ENCODE data around the gene TGFBR3.

The TGFBR3 gene

DNA sequence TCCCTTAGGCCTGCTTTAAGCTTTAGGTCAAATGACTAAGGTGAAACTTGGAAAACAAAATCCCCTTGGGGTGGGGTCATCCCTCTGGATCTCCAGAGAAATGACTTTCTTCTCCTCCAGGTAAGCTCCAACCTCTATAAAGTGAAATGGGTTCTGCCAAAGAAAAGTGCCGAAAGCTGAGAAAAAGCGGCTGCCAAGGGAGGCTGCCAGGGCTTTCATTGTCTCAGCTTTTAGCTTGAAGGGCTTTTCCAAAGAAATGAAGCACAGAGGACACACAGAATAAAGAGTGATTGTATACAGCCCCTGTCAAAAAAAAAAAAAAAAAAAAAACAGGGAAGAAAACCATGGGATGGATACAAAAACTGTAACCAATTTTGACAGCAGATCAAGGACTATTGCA lies 126.9 kb downstream of the TGFBR3 start:
- no peak for DNase-seq (ENCODE audit: low read depth in 3 of 3)

DNA sequence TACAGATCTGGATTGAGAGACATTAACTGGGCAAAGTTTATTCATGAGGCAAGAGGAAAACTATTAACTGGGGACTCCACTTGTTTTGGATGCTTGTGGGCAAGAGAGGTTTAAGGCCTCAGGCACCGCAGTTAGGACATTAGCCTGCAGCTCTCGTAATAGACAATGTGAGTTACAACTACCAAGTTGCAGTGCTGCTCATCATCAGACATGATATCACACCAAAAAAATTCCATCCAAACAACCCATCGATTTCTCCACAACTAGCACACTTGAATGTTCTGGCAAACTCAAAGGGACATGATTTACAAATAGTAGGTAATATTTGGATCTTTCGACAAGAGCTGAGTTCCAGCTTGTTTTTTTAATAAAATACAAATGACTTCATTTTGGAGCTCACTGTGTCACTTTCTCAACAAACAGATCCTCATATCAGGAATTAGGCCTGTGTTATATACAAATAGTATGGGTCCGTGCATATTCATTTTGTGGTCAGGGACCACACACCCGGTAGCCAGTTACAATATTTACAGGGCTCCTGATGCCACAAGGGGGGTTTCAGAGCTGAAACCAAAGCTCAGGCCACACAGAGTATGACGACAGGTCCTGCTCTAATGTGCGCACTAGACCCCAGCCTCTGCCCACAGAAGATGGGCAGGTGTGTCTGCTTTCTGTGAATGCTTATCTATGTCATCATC lies 128.0 kb downstream of the TGFBR3 start:
- DNase-seq (ENCODE audit: low read depth in 3 of 3) = no peak

DNA sequence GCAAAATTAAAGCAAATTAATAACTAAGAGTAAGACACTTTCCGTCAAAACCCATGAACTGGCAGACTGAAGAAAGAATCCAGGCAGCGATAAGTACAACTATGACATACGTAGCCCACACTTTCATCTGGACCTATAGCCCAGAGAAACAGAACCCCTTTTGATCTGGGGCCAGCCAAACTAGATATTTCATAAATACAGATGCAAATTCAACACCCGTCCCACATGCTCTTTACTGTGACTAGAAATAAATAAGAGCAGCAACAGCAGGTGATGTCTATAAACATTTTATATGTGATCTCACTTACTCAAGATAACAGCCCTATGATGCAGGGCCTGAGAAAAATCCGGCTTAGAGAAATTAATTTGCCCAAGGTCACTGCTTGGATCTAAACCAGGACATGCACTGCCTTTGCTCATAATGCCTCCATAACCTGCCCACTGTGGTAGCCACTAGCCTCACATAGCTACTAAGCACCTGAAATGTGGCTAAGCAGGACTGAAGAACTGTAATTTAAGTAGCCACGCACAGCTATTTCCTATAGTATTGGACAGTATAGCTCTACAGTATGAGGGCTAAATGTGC lies 130.2 kb downstream of the TGFBR3 start:
- DNase-seq (ENCODE audit: low read depth in 3 of 3) = no peak

DNA sequence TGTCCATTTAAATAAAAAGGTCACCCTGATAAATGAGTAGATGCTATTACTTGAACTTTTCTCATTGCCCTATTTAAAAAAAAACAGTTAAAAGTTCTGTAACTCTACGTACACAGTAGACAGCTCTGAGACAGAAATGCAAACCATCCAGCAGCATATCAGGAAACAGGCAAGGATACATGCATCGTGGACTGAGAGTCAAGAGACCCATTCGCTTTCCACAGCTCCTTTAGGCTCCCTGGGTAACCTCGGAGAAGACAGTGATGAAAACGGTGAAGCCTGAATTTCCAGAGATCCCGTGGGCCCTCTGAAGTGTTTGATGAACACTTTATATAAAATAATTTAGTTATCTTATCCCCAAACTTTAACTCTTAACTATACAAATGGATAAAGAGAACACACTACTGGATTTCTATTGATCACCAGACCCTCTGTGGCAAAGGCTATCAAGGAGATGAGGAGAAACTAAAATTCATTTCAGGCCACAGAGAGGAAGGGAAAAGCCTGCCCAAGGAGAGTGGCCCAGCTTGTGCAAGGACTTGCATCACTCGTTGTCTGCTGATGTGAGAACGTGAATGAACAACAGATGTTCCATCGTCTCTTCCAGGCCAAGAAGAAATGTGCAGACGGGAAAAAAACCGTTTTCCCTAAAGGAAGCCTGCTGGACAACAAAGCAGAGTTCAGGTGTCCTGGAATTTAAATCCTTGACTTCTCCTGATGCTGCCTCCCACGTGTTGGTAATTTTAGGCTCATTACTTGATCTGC lies 131.0 kb downstream of the TGFBR3 start:
- DNase-seq (ENCODE audit: low read depth in 3 of 3) = no peak

DNA sequence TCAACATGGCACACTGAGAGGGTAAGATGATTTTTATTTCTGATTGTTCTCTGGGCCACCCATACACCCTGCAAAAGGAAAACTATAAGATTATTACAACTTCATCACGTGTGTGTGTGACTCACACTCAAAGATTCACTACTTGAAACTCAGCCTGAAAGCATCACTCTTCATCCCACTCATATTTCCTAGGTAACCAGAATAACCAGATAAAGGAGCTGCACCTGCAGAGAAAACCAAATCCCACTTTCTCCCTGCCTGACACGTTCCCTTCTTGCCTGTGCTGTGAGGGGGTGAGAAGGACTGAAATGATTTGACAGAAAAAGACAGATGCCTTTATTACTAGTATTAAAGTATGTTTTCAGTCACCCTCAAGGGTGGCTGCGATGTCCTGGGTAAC lies 131.6 kb downstream of the TGFBR3 start:
- DNase-seq (ENCODE audit: low read depth in 3 of 3) = peak; percentile 21 to 57 (median 37)

DNA sequence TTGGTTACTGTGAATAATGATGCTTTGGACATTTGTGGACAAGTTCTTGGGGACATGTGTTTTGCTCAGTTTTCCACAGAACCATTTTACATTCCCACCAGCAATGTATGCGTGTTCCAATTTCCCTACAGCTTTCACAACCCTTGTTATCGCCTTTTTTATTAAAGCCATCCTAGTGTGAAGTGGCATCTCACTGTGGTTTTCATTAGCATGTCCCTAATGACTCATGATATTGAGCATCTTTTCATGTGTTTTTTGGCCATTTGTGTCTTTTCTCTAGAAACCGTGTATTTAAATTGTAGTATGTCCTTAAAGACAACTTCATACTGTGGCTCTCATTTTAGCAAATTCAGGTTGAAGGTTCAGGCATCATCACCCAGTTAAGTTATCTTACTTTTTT lies 132.1 kb downstream of the TGFBR3 start:
- DNase-seq (ENCODE audit: low read depth in 3 of 3) = no peak

- DNase-seq (ENCODE audit: low read depth in 3 of 3) = no peak
These were observed 133.6 kb downstream of the TGFBR3 start for GRCh38 chr1:91752324-91752723.

DNA sequence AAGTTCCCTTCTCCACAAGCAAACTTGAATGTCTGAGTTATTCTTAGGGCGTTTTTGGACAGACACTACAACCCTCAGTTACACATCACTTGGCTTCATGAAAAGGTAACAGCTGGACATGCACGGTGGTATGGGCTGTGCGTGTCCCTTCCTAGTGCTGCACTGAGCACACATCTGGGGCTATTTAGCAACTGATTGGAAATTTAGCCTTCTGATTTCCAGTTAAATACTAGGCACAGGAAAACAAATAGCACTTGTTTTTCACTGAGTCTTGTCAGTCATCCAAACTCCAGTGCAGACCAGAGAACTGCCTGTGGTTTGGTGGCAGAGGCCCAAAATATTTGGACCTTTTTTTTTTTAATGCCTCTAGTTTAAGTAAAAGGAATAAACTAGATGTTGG lies 134.7 kb downstream of the TGFBR3 start:
- no peak for DNase-seq (ENCODE audit: low read depth in 3 of 3)

GRCh38 chr1:91750398-91750996 lies 135.5 kb downstream of the TGFBR3 start:
- DNase-seq (ENCODE audit: low read depth in 3 of 3) = no peak

DNA sequence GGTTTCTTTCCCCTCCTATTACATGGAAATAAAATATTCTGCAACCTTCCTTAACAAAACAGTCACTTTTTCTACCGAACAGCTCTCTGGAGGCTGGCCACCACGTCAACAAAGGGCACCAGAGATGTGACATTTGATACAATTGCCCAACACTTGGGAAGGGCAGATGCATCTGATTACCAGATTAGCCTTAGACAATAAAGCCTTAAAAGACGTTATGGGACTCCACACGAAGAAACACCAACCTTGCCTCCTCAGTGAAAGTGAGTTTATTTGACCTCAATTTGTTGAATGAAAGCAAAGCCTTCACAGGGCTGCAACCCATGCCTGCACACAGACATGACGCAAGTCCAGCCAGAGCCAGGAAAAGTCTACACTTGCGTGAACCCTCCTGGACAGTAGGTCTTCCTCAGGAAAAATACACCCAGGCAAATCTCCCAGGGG lies 136.1 kb downstream of the TGFBR3 start:
- DNase-seq (ENCODE audit: low read depth in 3 of 3) = no peak

- DNase-seq (ENCODE audit: low read depth in 3 of 3) = no peak
These were observed 138.3 kb downstream of the TGFBR3 start for GRCh38 chr1:91747666-91748065.

- no peak for DNase-seq (ENCODE audit: low read depth in 3 of 3)
These were observed 139.1 kb downstream of the TGFBR3 start for GRCh38 chr1:91746728-91747338.

GRCh38 chr1:91745640-91746373 lies 140.1 kb downstream of the TGFBR3 start:
- DNase-seq (ENCODE audit: low read depth in 3 of 3) = no peak

DNA sequence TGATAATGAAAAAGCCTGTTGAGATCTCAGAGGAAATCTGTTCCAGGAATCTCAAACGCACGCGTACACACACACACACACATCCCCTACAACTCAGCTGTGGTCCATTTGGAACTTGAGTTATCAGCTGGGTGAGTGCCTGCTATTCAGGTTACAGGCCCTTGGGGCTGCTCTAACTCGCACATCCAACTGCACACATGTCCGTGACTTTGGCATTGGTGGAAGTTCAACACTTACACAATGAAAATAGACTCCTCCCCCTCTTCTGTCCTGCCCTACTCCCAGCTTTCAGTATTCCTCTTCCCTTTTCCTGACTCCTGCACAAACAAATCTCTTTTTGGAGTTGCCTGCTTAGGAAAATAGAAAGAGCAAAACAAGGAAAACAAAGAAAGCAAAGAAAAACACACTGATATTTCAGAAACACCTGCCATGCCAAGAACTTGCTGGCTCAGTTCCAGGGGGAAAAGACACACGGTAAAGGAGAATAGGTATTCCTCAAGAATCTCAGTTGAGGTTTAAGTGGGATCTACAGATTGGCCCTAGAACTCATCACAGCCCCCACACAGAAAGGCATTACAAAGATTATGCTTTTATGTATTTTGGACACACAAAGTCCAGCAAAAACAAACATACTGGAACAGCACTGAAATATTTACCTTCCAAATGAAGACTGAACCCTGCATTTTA lies 140.9 kb downstream of the TGFBR3 start:
- no peak for DNase-seq (ENCODE audit: low read depth in 3 of 3)

DNA sequence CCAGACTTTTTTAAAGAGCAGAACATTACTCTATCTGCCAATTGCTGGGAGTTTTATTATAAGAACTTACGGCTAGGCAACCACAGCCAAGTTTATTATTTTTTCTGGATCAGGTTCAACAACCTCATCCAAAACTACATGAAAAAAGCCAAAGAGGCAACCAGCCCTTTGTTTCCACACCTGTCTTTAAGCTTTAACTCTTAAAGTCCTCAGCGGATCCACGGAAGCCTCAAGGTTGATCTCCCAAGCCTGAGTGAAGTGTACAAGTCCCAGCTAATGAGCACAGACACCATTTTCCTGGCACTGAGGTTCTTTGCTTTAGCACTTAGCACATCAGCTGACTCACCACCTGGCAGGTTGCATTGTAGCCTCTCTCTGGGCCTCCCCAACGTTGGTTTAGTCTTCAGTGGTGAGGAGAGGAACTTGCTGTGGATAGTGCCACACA lies 143.1 kb downstream of the TGFBR3 start:
- no peak for DNase-seq (ENCODE audit: low read depth in 3 of 3)

GRCh38 chr1:91741906-91742305 lies 144.0 kb downstream of the TGFBR3 start:
- DNase-seq (ENCODE audit: low read depth in 3 of 3) = no peak

DNA sequence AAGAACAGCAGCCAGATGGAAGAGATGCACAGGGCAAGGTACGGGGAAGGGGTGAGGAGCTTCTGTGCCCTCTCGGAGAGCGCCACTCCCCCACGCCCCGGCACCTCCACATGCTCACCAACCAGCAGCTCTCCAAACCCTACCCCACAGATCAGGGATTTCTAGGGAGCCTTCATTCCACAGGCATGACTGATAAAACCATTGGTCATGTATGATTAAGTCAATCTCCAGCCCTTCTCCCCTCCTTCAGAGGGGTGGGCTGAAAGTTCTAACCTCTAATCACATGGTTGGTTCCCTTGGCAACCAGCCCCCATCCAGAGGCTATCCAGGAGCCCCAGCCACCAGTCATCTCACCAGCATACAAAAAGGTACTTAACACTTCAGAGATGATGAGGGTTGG lies 144.7 kb downstream of the TGFBR3 start:
- DNase-seq (ENCODE audit: low read depth in 3 of 3) = no peak

- DNase-seq (ENCODE audit: low read depth in 3 of 3) = no peak
These were observed 148.3 kb downstream of the TGFBR3 start for GRCh38 chr1:91737650-91738049.

GRCh38 chr1:91736715-91737615 lies 149.0 kb downstream of the TGFBR3 start:
- no peak for DNase-seq (ENCODE audit: low read depth in 3 of 3)
